GM10248 (cell line): ENCODE results near the gene ACTR3C.

Source experiments
- CTCF ChIA-PET: fragments of 300-600 bp; sonication (Branson Sonifier 250); formaldehyde crosslinking; extraction: SDS; loops from one replicate; lab custom pipeline; 2021; ENCODE audit warnings: antibody characterized with exemption; lab: Yijun Ruan, JAX
- POLR2A ChIA-PET: fragments of 350-650 bp; sonication (Branson Sonifier 250); formaldehyde crosslinking; extraction: SDS; loops from one replicate; lab custom pipeline; 2020; ENCODE audit warnings: antibody characterized with exemption; lab: Yijun Ruan, JAX
- DNase-seq: peaks from one replicate; pipeline ENCODE4 v3.0.0; 2012; ENCODE audit errors: extremely low spot score
- TF ChIP-seq, protein P1 (sequence below): IDR thresholded peaks from 2 replicates; pipeline ENCODE4 v1.5.1; 2012; ENCODE audit warnings: mild to moderate bottlenecking, low read depth; ENCODE audit errors: extremely low read depth, missing control alignments, control extremely low read depth

The ACTR3C gene

DNA sequence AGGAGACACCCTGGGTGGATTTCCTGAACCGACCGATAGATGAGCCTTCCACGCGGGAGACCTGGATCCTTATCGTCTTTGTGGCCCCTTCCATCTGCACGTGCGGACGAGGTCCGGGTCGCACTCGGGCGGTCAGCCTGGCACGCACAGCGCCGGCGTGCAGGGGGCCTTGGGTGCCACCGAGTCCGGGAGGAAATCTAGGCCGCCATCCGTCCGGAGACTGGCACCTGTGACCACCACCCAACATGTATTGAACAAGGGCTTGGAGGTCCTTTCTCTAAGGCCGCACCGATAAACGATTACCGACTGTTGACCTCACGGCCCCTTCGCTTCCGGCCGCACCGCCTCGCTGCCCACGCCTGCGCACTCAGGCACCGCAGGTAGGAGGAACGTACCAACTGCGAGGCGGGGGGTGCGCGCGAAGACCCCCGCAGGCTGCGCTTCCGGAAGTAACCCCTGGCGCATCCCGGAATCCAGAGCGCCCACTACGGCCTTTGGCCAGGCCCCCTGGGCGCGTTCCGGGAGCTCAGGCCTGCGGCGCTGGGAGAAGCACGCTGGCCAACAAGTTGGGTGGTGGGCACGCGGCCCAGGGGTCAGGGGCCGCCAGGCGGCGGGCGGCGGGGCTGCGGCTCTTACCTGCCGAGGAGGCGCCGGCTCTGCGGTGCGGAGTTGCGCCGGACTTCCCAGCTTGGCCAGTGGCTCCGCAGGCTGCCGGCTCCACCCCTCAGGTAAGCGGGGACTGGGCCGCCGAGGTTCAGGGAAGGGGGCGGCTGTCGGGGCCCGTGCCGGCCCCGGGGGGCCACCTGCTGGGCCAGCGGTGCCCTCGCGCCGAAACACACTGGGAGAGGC lies at the start of gene ACTR3C, which contains the start of gene LRRC61:
ACTR3C (minus strand) TSS at position 713 of the 849 bp plus-strand sequence. CDS start 28,249 bp downstream, outside the sequence.
LRRC61 (plus strand) TSS at position 523 of the 849 bp plus-strand sequence. CDS start 13,507 bp downstream, outside the sequence.
- ChIA-PET POLR2A (no interaction called here), CTCF (interaction anchor here (1.1 to 2.9 kb wide), 2 partner anchors 9 to 97 kb away, joined by 3 to 10 read pairs; no protein-coding TSS in a partner anchor)
- TF ChIP-seq, protein P1, sequence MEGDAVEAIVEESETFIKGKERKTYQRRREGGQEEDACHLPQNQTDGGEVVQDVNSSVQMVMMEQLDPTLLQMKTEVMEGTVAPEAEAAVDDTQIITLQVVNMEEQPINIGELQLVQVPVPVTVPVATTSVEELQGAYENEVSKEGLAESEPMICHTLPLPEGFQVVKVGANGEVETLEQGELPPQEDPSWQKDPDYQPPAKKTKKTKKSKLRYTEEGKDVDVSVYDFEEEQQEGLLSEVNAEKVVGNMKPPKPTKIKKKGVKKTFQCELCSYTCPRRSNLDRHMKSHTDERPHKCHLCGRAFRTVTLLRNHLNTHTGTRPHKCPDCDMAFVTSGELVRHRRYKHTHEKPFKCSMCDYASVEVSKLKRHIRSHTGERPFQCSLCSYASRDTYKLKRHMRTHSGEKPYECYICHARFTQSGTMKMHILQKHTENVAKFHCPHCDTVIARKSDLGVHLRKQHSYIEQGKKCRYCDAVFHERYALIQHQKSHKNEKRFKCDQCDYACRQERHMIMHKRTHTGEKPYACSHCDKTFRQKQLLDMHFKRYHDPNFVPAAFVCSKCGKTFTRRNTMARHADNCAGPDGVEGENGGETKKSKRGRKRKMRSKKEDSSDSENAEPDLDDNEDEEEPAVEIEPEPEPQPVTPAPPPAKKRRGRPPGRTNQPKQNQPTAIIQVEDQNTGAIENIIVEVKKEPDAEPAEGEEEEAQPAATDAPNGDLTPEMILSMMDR, result peak; percentile 26
- peak; percentile 82 for DNase-seq

DNA sequence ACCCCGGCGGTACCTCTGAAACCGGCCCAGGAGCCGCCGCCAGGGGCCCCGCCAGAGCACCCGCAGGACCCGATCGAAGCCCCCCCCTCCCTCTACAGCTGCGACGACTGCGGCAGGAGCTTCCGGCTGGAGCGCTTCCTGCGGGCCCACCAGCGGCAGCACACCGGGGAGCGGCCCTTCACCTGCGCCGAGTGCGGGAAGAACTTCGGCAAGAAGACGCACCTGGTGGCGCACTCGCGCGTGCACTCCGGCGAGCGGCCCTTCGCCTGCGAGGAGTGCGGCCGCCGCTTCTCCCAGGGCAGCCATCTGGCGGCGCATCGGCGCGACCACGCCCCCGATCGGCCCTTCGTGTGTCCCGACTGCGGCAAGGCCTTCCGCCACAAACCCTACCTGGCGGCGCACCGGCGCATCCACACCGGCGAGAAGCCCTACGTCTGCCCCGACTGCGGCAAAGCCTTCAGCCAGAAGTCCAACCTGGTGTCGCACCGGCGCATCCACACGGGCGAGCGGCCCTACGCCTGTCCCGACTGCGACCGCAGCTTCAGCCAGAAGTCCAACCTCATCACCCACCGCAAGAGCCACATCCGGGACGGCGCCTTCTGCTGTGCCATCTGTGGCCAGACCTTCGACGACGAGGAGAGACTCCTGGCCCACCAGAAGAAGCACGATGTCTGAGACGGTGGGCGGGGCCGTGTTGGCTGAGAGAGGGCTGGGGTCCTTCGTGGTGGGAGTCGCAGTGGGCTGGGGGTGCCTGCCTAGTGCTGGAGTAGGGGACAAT lies 49.1 kb upstream of the ACTR3C start:
- POLR2A ChIA-PET, result no interaction called here
- CTCF ChIA-PET, result interaction anchor here (1.5 kb wide), 1 partner anchor 14 kb away, joined by 5 read pairs; no protein-coding TSS in a partner anchor
- TF ChIP-seq, protein P1, result no peak
- no peak for DNase-seq

DNA sequence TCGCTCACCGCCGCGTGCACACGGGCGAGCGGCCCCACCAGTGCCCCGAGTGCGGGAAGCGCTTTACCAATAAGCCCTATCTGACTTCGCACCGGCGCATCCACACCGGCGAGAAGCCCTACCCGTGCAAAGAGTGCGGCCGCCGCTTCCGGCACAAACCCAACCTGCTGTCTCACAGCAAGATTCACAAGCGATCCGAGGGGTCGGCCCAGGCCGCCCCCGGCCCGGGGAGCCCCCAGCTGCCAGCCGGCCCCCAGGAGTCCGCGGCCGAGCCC lies 48.6 kb upstream of the ACTR3C start:
- no peak for DNase-seq
- ChIA-PET POLR2A (no interaction called here), CTCF (no interaction called here)
- TF ChIP-seq, protein P1, result no peak

DNA sequence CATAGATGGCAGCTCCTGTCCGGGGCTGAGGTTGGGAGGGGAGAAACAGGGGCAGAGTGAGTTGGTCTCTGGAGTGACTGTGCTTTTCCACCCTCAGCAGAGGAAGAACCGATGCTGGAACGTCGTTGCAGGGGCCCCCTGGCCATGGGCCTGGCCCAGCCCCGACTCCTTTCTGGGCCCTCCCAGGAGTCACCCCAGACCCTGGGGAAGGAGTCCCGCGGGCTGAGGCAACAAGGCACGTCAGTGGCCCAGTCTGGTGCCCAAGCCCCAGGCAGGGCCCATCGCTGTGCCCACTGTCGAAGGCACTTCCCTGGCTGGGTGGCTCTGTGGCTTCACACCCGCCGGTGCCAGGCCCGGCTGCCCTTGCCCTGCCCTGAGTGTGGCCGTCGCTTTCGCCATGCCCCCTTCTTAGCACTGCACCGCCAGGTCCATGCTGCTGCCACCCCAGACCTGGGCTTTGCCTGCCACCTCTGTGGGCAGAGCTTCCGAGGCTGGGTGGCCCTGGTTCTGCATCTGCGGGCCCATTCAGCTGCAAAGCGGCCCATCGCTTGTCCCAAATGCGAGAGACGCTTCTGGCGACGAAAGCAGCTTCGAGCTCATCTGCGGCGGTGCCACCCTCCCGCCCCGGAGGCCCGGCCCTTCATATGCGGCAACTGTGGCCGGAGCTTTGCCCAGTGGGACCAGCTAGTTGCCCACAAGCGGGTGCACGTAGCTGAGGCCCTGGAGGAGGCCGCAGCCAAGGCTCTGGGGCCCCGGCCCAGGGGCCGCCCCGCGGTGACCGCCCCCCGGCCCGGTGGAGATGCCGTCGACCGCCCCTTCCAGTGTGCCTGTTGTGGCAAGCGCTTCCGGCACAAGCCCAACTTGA lies 48.0 kb upstream of the ACTR3C start:
- POLR2A ChIA-PET, result no interaction called here
- TF ChIP-seq, protein P1, result no peak
- CTCF ChIA-PET, result interaction anchor here (0.7 to 7.1 kb wide), 4 partner anchors 15 to 47 kb away, joined by 3 to 66 read pairs (median 3); no protein-coding TSS in a partner anchor
- no peak for DNase-seq

DNA sequence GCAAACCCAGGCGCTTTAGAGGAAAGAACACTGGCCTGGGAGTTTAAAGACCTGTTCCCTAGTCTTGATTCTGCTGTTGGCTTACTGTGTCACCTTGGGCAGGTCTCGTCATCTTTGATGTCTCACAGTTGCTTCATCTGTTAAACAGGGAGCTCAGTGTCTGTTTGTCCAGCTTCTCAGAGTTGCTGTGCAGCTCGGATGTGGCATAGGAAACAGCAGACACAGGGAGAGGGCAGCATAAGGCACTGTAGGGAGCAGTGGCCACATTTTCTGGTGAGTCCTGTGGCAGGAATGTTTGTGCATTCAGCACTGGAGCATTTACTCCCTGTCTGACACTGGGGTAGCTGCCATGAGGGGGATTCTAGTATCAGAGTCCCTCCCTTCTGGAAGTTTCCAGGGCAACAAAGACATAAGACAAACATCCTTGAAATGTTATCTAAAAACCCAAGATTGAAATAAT lies 47.3 kb upstream of the ACTR3C start:
- no peak for DNase-seq
- ChIA-PET POLR2A (interaction anchor here (1.1 to 1.5 kb wide), 2 partner anchors 7 to 15 kb away, joined by 3 to 5 read pairs; no protein-coding TSS in a partner anchor), CTCF (interaction anchor here (0.7 to 7.1 kb wide), 5 partner anchors 14 to 48 kb away, joined by 3 to 66 read pairs (median 3); no protein-coding TSS in a partner anchor)
- TF ChIP-seq, protein P1, result no peak
